ENCODE data around the gene FOCAD.

The FOCAD gene

DNA sequence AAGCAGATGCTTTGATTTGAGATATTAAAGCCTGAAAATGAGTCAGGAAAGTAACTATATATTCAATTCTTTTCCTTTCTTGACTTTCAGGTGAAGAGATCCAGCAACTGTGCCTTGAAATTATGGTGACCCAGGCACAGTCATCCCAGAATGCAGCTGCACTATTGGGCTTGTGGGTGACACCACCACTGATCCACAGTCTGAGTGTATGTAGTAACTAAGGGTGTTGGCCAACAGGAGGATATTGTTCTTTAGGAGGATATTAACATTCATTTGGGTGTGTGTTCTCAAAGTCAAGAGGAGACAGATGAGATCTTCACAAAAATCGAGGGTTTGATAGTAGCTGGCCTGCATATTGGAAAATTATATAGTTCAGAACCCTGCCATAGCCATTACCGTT lies 294.2 kb downstream of the FOCAD start:
- peaks cover 32% of the 10 kb centered on the region for H3K36me3 Mint-ChIP-seq (ENCODE audit: low read depth)
- intact Hi-C loops (cut with micrococcal nuclease), result no loop called here
- no peak overlapping the region for H3K4me3 Mint-ChIP-seq
- no peaks in the 10 kb centered on the region for H3K27me3 Mint-ChIP-seq
- peaks cover 14% of the 10 kb centered on the region for H3K4me1 Mint-ChIP-seq (ENCODE audit: low read depth)
- H3K27ac Mint-ChIP-seq, result no peak overlapping the region
- no peaks in the 10 kb centered on the region for H3K9me3 Mint-ChIP-seq

- H3K27ac Mint-ChIP-seq, result peak overlapping the region; percentile 60
- peaks cover 14% of the 10 kb centered on the region for H3K4me1 Mint-ChIP-seq (ENCODE audit: low read depth)
Measured at GRCh38 chr9:20980832-20981455, 296.9 kb downstream of the FOCAD start.

GRCh38 chr9:20981486-20981885 lies 297.4 kb downstream of the FOCAD start:
- intact Hi-C loops (cut with micrococcal nuclease), result loop anchor here (5.0 kb wide), 2 partner anchors 46 to 116 kb away; no protein-coding TSS in a partner anchor
- Mint-ChIP-seq H3K27me3 (no peaks in the 10 kb centered on the region), H3K9me3 (no peaks in the 10 kb centered on the region), H3K4me1 (ENCODE audit: low read depth) (peaks cover 14% of the 10 kb centered on the region), H3K4me3 (no peak overlapping the region), H3K36me3 (ENCODE audit: low read depth) (peaks cover 29% of the 10 kb centered on the region), H3K27ac (peak overlapping the region; percentile 60)

More at GRCh38 chr9:20980832-20981455, 296.9 kb downstream of the FOCAD start:
- intact Hi-C loops (cut with micrococcal nuclease), result loop anchor here (5.0 kb wide), 2 partner anchors 46 to 116 kb away; no protein-coding TSS in a partner anchor
- no peaks in the 10 kb centered on the region for H3K27me3 Mint-ChIP-seq
- H3K4me3 Mint-ChIP-seq, result no peak overlapping the region
- peaks cover 32% of the 10 kb centered on the region for H3K36me3 Mint-ChIP-seq (ENCODE audit: low read depth)
- no peaks in the 10 kb centered on the region for H3K9me3 Mint-ChIP-seq

GRCh38 chr9:20984506-20984905 lies 300.4 kb downstream of the FOCAD start:
- intact Hi-C loops (cut with micrococcal nuclease), result loop anchor here (5.0 kb wide), 2 partner anchors 43 to 113 kb away; no protein-coding TSS in a partner anchor
- H3K27me3 Mint-ChIP-seq, result no peaks in the 10 kb centered on the region
- peaks cover 11% of the 10 kb centered on the region for H3K36me3 Mint-ChIP-seq (ENCODE audit: low read depth)
- peak overlapping the region; percentile 55 for H3K27ac Mint-ChIP-seq
- H3K9me3 Mint-ChIP-seq, result no peaks in the 10 kb centered on the region
- H3K4me3 Mint-ChIP-seq, result no peak overlapping the region
- H3K4me1 Mint-ChIP-seq (ENCODE audit: low read depth), result peaks cover 23% of the 10 kb centered on the region

DNA sequence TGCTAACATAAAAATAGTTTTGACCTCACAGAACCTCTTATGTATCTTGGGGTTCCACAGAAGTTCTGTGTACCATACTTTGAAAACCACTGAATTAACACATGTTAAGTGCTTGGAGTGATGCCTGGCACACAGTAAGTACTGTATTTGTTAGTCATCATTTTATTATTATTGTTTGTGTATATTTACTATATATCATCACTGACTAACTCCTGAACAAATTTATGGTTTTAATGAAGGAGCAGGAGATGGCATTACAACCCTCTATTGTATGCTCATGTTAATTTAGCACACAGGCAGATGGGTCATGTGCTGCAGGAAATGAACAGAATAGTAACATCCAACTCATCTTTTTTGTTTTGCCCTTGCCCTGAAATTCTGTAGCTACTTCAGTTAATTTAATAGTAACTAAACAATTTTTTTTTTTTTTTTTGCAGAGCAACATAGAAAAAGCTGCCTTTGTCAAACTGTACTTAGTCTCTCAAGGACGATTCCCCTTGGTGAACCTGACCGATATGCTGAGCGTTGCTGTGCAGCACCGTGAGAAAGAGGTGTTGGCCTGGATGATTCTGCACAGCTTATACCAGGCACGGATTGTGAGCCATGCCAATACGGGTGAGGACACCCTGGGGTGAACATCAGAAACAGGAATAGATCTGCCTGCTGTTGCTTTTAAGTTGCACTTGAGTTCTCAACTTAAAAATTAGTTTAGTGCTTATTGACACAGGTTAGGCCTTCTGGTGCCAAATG lies 302.0 kb downstream of the FOCAD start:
- intact Hi-C loops (cut with micrococcal nuclease), result no loop called here
- Mint-ChIP-seq H3K4me3 (no peak overlapping the region), H3K27me3 (no peaks in the 10 kb centered on the region), H3K36me3 (ENCODE audit: low read depth) (peaks cover 18% of the 10 kb centered on the region), H3K4me1 (ENCODE audit: low read depth) (peaks cover 29% of the 10 kb centered on the region), H3K27ac (no peak overlapping the region), H3K9me3 (no peaks in the 10 kb centered on the region)

DNA sequence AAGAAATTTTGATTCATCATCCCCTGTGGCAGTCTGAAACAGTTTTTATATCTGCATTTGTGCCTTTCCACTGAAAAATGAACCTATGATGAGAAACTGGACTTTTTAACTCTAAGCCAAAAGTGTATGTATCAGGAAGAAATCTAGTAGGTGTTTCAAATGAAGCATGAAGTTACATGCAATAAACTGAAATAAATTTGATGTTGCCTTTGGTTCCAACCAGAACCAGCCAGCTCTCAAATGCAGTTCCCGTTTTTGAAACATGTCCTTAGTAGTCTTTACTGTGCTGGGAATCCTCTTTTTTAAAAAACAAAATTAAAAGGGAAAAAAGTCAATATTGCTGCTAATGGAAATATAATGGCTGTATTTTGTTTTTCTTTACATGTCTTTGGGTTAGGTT lies 303.5 kb downstream of the FOCAD start:
- no peak overlapping the region for H3K27ac Mint-ChIP-seq
- no peaks in the 10 kb centered on the region for H3K9me3 Mint-ChIP-seq
- no peaks in the 10 kb centered on the region for H3K27me3 Mint-ChIP-seq
- peaks cover 30% of the 10 kb centered on the region for H3K4me1 Mint-ChIP-seq (ENCODE audit: low read depth)
- peaks cover 10% of the 10 kb centered on the region for H3K36me3 Mint-ChIP-seq (ENCODE audit: low read depth)
- H3K4me3 Mint-ChIP-seq, result no peak overlapping the region
- intact Hi-C loops (cut with micrococcal nuclease), result no loop called here

GRCh38 chr9:20988061-20988460 lies 304.0 kb downstream of the FOCAD start:
- no peaks in the 10 kb centered on the region for H3K9me3 Mint-ChIP-seq
- no peak overlapping the region for H3K4me3 Mint-ChIP-seq
- no peaks in the 10 kb centered on the region for H3K27me3 Mint-ChIP-seq
- peaks cover 8% of the 10 kb centered on the region for H3K36me3 Mint-ChIP-seq (ENCODE audit: low read depth)
- intact Hi-C loops (cut with micrococcal nuclease), result no loop called here
- H3K27ac Mint-ChIP-seq, result no peak overlapping the region
- peaks cover 30% of the 10 kb centered on the region for H3K4me1 Mint-ChIP-seq (ENCODE audit: low read depth)

- no peak overlapping the region for H3K4me3 Mint-ChIP-seq
- peaks cover 14% of the 10 kb centered on the region for H3K36me3 Mint-ChIP-seq (ENCODE audit: low read depth)
- intact Hi-C loops (cut with micrococcal nuclease), result no loop called here
- no peaks in the 10 kb centered on the region for H3K27me3 Mint-ChIP-seq
- H3K4me1 Mint-ChIP-seq (ENCODE audit: low read depth), result peaks cover 30% of the 10 kb centered on the region
- H3K27ac Mint-ChIP-seq, result no peak overlapping the region
- H3K9me3 Mint-ChIP-seq, result no peaks in the 10 kb centered on the region
Measured at GRCh38 chr9:20988671-20989315, 304.7 kb downstream of the FOCAD start.

DNA sequence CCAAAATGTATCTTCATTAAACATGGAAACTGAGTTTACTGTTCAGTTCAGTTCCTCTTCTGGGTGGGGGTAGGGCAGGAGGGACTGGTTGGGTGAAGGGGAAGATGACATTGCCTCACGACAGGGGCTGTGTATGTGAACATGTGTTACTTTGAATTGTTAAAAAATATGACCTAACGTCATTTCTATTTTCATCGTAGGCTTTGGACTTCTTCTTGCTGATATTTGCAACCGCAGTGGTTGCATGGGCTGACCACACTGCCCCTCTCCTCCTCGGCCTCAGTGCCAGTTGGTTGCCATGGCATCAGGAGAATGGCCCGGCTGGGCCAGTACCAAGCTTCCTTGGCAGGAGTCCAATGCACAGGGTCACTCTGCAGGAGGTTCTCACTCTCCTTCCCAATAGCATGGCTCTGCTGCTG lies 305.9 kb downstream of the FOCAD start:
- H3K27ac Mint-ChIP-seq, result peak overlapping the region; percentile 82
- no peaks in the 10 kb centered on the region for H3K27me3 Mint-ChIP-seq

DNA sequence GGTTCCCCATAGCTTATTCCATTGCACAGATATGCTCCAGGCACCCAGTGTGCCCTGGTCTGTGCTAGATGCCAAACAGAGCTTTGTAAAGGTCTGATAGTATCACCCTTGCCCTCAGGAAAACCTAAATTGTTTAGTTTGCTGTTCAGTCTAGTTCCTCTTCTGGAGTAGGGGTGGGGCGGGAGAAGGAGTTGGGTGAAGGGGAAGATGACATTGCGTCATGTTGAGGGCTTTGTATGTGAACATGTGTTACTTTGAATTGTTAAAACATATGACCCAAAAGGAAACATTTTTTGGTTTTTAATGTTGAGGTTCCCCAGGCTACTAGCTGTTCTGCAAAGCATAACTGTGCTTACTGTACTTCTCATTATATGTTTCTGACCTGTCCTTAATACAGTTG lies 306.8 kb downstream of the FOCAD start:
- intact Hi-C loops (cut with micrococcal nuclease), result no loop called here
- Mint-ChIP-seq H3K27ac (peak overlapping the region; percentile 82), H3K4me3 (peak overlapping the region; percentile 1), H3K4me1 (ENCODE audit: low read depth) (peaks cover 38% of the 10 kb centered on the region), H3K9me3 (no peaks in the 10 kb centered on the region), H3K36me3 (ENCODE audit: low read depth) (peaks cover 14% of the 10 kb centered on the region), H3K27me3 (no peaks in the 10 kb centered on the region)

More for the DNA sequence above, 305.9 kb downstream of the FOCAD start:
- peaks cover 30% of the 10 kb centered on the region for H3K4me1 Mint-ChIP-seq (ENCODE audit: low read depth)
- peaks cover 14% of the 10 kb centered on the region for H3K36me3 Mint-ChIP-seq (ENCODE audit: low read depth)
- no peaks in the 10 kb centered on the region for H3K9me3 Mint-ChIP-seq
- intact Hi-C loops (cut with micrococcal nuclease), result no loop called here
- no peak overlapping the region for H3K4me3 Mint-ChIP-seq

GRCh38 chr9:20994486-20994885 lies 310.4 kb downstream of the FOCAD start:
- Mint-ChIP-seq H3K4me3 (no peak overlapping the region), H3K27ac (no peak overlapping the region), H3K36me3 (ENCODE audit: low read depth) (peaks cover 18% of the 10 kb centered on the region), H3K9me3 (no peaks in the 10 kb centered on the region), H3K4me1 (ENCODE audit: low read depth) (peaks cover 38% of the 10 kb centered on the region), H3K27me3 (no peaks in the 10 kb centered on the region)
- intact Hi-C loops (cut with micrococcal nuclease), result no loop called here

GRCh38 chr9:20995616-20996015 lies 311.6 kb downstream of the FOCAD start:
- H3K9me3 Mint-ChIP-seq, result no peaks in the 10 kb centered on the region
- H3K27ac Mint-ChIP-seq, result no peak overlapping the region
- H3K4me1 Mint-ChIP-seq (ENCODE audit: low read depth), result peaks cover 28% of the 10 kb centered on the region
- H3K4me3 Mint-ChIP-seq, result no peak overlapping the region
- intact Hi-C loops (cut with micrococcal nuclease), result no loop called here
- H3K27me3 Mint-ChIP-seq, result no peaks in the 10 kb centered on the region
- H3K36me3 Mint-ChIP-seq (ENCODE audit: low read depth), result peaks cover 19% of the 10 kb centered on the region

DNA sequence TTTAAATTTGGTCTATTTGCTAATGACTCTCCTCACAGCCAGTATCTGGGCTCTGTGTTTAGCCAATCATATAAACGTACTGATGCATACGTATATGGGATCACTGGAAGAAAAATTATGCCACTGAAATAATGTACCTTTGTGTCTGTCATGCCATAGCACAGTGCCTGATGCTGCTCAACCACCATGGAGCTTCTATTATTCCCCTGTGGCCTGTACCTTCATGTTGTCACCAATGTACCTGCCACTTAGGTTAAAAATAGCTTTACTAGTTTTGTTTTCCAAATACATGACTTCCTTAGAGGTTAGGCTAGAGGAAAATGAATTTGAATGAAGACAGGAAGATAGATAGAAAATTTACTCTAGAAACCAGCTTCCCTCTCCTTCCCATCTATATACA lies 312.8 kb downstream of the FOCAD start:
- H3K27me3 Mint-ChIP-seq, result no peaks in the 10 kb centered on the region
- intact Hi-C loops (cut with micrococcal nuclease), result no loop called here
- H3K4me1 Mint-ChIP-seq (ENCODE audit: low read depth), result peaks cover 18% of the 10 kb centered on the region
- no peak overlapping the region for H3K4me3 Mint-ChIP-seq
- peaks cover 9% of the 10 kb centered on the region for H3K9me3 Mint-ChIP-seq
- peaks cover 29% of the 10 kb centered on the region for H3K36me3 Mint-ChIP-seq (ENCODE audit: low read depth)
- no peak overlapping the region for H3K27ac Mint-ChIP-seq

GRCh38 chr9:20997503-20998076 lies 313.5 kb downstream of the FOCAD start:
- intact Hi-C loops (cut with micrococcal nuclease), result no loop called here
- Mint-ChIP-seq H3K4me3 (no peak overlapping the region), H3K27me3 (no peaks in the 10 kb centered on the region), H3K36me3 (ENCODE audit: low read depth) (peaks cover 36% of the 10 kb centered on the region), H3K27ac (no peak overlapping the region), H3K9me3 (peaks cover 9% of the 10 kb centered on the region), H3K4me1 (ENCODE audit: low read depth) (peaks cover 18% of the 10 kb centered on the region)
